K562 (cell line): ENCODE results near the gene ARHGAP28. TPM values are rescaled to one million over a fixed set of nuclear protein-coding genes. Genes with fewer than 3 reads are reported as not detected.

Source experiments
- C11orf30 ChIP-seq: fragments of 450-650 bp; IDR thresholded peaks from 2 replicates; pipeline ENCODE4 v1.6.1; 2016; ENCODE audit warnings: low read depth, mild to moderate bottlenecking
- CHAMP1 ChIP-seq: fragments of 450-650 bp; IDR thresholded peaks from 2 replicates; pipeline ENCODE4 v1.6.1; 2016; ENCODE audit warnings: mild to moderate bottlenecking
- CREBBP ChIP-seq: IDR thresholded peaks from one replicate; pipeline ENCODE4 v1.6.1; 2012; ENCODE audit warnings: low read depth, mild to moderate bottlenecking, control low read depth, inconsistent platforms, low read length
- EWSR1 ChIP-seq: fragments of 450-650 bp; IDR thresholded peaks from 2 replicates; pipeline ENCODE4 v1.6.1; 2018; ENCODE audit warnings: borderline replicate concordance, mild to moderate bottlenecking, low read depth, moderate library complexity; ENCODE audit not compliant: partially characterized antibody
- LEF1 ChIP-seq: fragments of 450-650 bp; IDR thresholded peaks from 2 replicates; pipeline ENCODE4 v1.6.1; 2016; ENCODE audit warnings: mild to moderate bottlenecking
- POU5F1 ChIP-seq: fragments of 150-350 bp; IDR thresholded peaks from 2 replicates; pipeline ENCODE4 v1.6.1; 2014; ENCODE audit warnings: borderline replicate concordance, low read length, low read depth, mild to moderate bottlenecking; ENCODE audit not compliant: partially characterized antibody
- PYGO2 ChIP-seq: fragments of 450-650 bp; IDR thresholded peaks from 2 replicates; pipeline ENCODE4 v1.6.1; 2016; ENCODE audit warnings: mild to moderate bottlenecking, missing genetic modification characterization, moderate library complexity, missing compliant biosample characterization
- RBBP5 ChIP-seq: fragments of 200-600 bp; sonication (generic); IDR thresholded peaks from 2 replicates; pipeline ENCODE4 v1.6.1; 2012; ENCODE audit warnings: borderline replicate concordance, mild to moderate bottlenecking, low read length, control low read depth, inconsistent platforms; ENCODE audit not compliant: insufficient read depth, poor library complexity, severe bottlenecking
- RBFOX2 ChIP-seq: fragments of 200-400 bp; formaldehyde crosslinking; IDR thresholded peaks from 2 replicates; pipeline ENCODE4 v1.6.1; 2017; ENCODE audit warnings: low read depth, mild to moderate bottlenecking, low read length, moderate library complexity
- RBM15 ChIP-seq: fragments of 200-400 bp; formaldehyde crosslinking; IDR thresholded peaks from 2 replicates; pipeline ENCODE4 v1.6.1; 2018; ENCODE audit warnings: mild to moderate bottlenecking, low read length, moderate library complexity; ENCODE audit not compliant: insufficient read depth
- SMARCA4 ChIP-seq: fragments of 450-650 bp; IDR thresholded peaks from 2 replicates; pipeline ENCODE4 v1.6.1; 2016
- ZKSCAN3 ChIP-seq: fragments of 250-450 bp; sonication (Bioruptor Pico); IDR thresholded peaks from 2 replicates; pipeline ENCODE4 v1.4.0; 2020
- ZNF133 ChIP-seq: fragments of 250-450 bp; sonication (Bioruptor Pico); IDR thresholded peaks from 2 replicates; pipeline ENCODE4 v1.4.0; 2020; ENCODE audit warnings: mild to moderate bottlenecking
- ZNF324 ChIP-seq: fragments of 250-450 bp; sonication (Bioruptor Pico); IDR thresholded peaks from 2 replicates; pipeline ENCODE4 v1.4.0; 2020; ENCODE audit warnings: mild to moderate bottlenecking
- ZNF436 ChIP-seq: fragments of 250-450, 450-650 bp; sonication (Bioruptor Pico); formaldehyde crosslinking; IDR thresholded peaks from 2 replicates; pipeline ENCODE4 v1.7.0; 2020; ENCODE audit warnings: mild to moderate bottlenecking
- ZNF668 ChIP-seq: fragments of 250-450 bp; sonication (Bioruptor Pico); IDR thresholded peaks from 2 replicates; pipeline ENCODE4 v1.8.0; 2022; ENCODE audit warnings: mild to moderate bottlenecking, inconsistent platforms
- ZNF695 ChIP-seq: fragments of 450-650 bp; formaldehyde crosslinking; IDR thresholded peaks from 2 replicates; pipeline ENCODE4 v1.4.0; 2020; ENCODE audit warnings: mild to moderate bottlenecking, moderate library complexity
- polyA plus RNA-seq, 8 experiments: library from polyadenylated mRNA; depleted of rRNA in 4 of 8; stranded (reverse) in 5 of 8; unstranded in 3 of 8; fragments of >200 nt; fragmentation: Nextera tagmentation in 2 of 8; fragmentation: Illumina TruSeq in 1 of 8; extraction: Ambion mirVana in 2 of 8; extraction: Trizol in 1 of 8; gene quantifications; 2 replicates each; pipeline versions ENCODE4 v1.2.1 to v1.2.3, GENCODE V29; 2011 to 2014; ENCODE audit warnings: inconsistent platforms in 1 of 8, missing spikeins in 1 of 8
- total RNA-seq, 7 experiments: library from RNA; depleted of rRNA in 6 of 7; stranded (reverse); fragments of >200 nt in 6 of 7; fragmentation: Illumina TruSeq in 2 of 7; extraction: Trizol in 2 of 7; gene quantifications; 2 replicates each; pipeline versions ENCODE4 v1.2.1 to v1.2.3, GENCODE V29; 2011 to 2021; ENCODE audit warnings: low replicate concordance in 1 of 7
- TF ChIP-seq, protein P1 (sequence below), 2 experiments: fragments of 450-650 bp in 1 of 2; IDR thresholded peaks; 2 replicates each; pipeline ENCODE4 v1.6.1; 2011 to 2017; ENCODE audit warnings: low read depth in 2 of 2, antibody characterized with exemption in 1 of 2, borderline replicate concordance in 1 of 2, low read length in 1 of 2, mild to moderate bottlenecking in 1 of 2, mixed read lengths in 1 of 2; ENCODE audit not compliant: control insufficient read depth in 1 of 2
- TF ChIP-seq, protein P2 (sequence below): fragments of 250-450 bp; sonication (Bioruptor Pico); IDR thresholded peaks from 2 replicates; pipeline ENCODE4 v1.5.0; 2021; ENCODE audit warnings: mild to moderate bottlenecking, moderate library complexity

Gene ARHGAP28
- total and polyA plus RNA-seq, 9 of the 15 experiments (the other 6 are each of a cell fraction or from before 2014, with no cell fraction given), result 0.93 to 5.9 (median 5.0) TPM

DNA sequence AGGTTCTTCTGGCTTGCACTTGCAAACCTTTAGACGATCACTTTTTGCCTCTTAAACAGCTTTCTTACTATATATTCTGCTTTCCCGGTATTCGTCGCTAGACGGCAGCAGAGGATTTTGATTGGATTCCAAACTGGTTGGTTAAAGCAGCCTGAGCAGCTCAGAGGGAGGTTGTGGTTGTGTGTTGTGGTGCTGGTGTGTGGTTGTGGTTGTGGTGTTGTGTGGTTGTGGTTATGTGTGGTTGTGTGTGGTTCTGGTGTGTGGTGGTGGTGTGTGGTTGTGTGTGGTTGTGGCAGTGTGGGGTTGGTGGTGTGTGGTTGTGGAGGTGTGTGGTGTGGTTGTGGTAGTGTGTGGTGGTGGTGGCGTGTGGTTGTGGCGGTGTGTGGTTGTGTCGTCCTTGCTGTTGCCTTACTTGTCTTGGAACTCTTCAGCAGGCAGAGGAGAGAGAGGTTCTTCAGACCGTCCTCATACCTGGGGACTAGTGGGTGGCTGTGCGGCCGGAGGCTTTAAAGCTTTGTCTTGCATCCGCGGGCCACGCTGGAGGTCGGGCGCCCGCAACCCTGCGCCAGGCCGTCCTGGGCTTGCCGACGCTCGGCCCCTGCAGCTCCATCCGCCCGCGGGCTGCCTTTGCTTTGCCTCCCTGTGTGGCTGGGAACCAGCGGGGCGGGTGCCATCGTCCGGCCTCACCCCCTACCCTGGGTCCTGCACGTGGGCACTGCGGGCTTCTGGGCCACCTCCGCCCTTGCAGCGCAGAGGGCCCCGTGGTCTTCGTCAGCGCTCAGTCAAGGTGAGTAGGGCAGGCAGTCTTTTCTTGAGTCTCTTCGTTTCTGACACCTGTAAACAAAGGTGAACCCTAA is 190.8 kb downstream of the ARHGAP28 start (continued):
- TF ChIP-seq, protein P1, sequence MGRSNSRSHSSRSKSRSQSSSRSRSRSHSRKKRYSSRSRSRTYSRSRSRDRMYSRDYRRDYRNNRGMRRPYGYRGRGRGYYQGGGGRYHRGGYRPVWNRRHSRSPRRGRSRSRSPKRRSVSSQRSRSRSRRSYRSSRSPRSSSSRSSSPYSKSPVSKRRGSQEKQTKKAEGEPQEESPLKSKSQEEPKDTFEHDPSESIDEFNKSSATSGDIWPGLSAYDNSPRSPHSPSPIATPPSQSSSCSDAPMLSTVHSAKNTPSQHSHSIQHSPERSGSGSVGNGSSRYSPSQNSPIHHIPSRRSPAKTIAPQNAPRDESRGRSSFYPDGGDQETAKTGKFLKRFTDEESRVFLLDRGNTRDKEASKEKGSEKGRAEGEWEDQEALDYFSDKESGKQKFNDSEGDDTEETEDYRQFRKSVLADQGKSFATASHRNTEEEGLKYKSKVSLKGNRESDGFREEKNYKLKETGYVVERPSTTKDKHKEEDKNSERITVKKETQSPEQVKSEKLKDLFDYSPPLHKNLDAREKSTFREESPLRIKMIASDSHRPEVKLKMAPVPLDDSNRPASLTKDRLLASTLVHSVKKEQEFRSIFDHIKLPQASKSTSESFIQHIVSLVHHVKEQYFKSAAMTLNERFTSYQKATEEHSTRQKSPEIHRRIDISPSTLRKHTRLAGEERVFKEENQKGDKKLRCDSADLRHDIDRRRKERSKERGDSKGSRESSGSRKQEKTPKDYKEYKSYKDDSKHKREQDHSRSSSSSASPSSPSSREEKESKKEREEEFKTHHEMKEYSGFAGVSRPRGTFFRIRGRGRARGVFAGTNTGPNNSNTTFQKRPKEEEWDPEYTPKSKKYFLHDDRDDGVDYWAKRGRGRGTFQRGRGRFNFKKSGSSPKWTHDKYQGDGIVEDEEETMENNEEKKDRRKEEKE (IDR thresholded peaks at IDR 0.05; ENCODE audit: borderline replicate concordance in 1 of 2, control insufficient read depth in 1 of 2, low read depth in 2 of 2, low read length in 1 of 2), result no peak
- TF ChIP-seq ZNF668, result no peak
- TF ChIP-seq LEF1, result no peak
- no peak for TF ChIP-seq ZNF133 (CRISPR knock-in tag)
- no peak for TF ChIP-seq ZKSCAN3 (CRISPR knock-in tag)
- TF ChIP-seq C11orf30, result no peak
- no peak for TF ChIP-seq ZNF324 (CRISPR knock-in tag)
- TF ChIP-seq ZNF695, result no peak
- no peak for TF ChIP-seq RBFOX2
- TF ChIP-seq SMARCA4, result peak; percentile 26; the same call in 1 of the 2 replicates
- no peak for TF ChIP-seq POU5F1
- TF ChIP-seq RBM15, result no peak
- TF ChIP-seq EWSR1, result no peak
- TF ChIP-seq CREBBP, result no peak
- no peak for TF ChIP-seq ZNF436
- no peak for TF ChIP-seq CHAMP1
- TF ChIP-seq PYGO2, result no peak
- no peak for TF ChIP-seq RBBP5
- TF ChIP-seq, protein P2, sequence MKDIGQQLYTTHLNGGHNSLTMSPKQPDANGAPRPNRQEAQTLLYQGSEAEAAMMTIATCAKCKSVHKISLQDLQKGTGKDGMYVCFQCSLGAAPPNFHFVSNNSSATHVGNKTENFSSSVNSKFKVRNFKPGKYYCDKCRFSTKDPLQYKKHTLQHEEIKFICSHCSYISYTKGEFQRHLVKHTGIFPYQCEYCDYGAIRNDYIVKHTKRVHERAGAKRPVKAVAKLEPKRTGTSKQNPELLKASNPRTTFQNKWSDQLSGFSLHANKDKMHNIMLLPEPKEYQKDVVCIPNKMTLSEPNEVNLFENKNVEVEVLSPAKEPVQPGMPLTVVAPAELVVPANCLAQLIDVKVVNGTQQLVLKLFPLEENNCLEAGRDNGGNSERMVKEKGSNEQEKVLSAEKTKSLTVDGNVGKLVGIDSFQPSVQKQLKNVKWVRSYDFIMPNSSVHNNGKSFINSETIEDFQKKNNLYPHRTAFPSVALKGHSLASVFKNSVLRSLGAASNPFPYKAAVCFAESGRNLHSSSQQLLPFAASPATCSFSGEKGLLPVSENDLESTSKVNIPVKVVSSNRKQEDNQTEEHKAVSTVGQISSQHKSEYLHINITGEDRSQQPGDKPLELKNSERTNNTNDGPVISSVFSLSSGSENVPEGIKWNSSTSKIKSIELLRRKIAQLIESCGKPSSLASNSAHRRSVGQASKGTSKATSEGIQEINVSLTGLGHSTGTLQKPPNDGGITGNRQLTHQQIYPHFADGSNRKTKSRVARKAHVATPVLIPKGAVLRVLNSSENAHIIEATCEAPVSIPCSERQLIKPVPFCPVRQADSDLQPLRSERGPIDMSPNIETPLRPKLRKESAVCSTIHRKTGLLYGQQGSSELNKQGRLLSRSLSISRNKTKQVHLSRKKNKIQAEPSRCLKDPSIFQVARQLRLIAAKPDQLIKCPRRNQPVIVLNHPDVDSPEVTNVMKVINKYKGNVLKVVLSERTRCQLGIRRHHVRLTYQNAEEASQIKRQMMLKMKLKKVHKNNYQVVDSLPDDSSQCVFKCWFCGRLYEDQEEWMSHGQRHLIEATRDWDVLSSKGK (CRISPR knock-in tag), result no peak
